ENCODE results near the gene FITM1.

GRCh38 chr14:24080888-24081738 lies 49.3 kb upstream of the FITM1 start:
- TF ChIP-seq CTCF (IDR thresholded peaks at IDR 0.05; ENCODE audit: low read depth, low read length, poor library complexity, severe bottlenecking) (no peak), EZH2phosphoT487 (IDR thresholded peaks at IDR 0.05; ENCODE audit: borderline replicate concordance, low read length) (no peak)

Data from DOHH2 (cell line).